ENCODE measurements around the gene THSD4. TPM values are rescaled to one million over a fixed set of nuclear protein-coding genes. Genes with fewer than 3 reads are reported as not detected.

Gene THSD4
- polyA plus RNA-seq, 1 donor (not counting 4 experiments of a cell fraction or from before 2014, with no cell fraction given), result 24.5 TPM

DNA sequence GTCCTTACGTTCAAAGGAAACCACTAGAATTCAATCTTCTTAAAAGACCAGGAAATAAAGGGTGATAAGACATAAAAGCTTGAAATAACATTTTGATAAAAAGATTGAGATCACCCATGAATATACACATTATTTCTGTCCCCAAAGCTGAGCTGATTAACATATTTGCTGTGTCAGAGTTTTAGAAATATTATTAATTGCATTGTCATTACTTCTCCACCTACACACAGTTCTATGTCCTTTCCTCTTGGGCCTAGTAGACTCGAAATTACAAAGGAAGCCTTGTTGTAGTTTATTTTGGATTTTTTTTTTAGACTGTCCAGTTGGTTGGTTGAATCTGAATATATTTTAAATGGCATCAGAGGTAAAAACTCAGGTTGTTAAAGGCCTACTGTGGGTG, 614.0 kb downstream of the THSD4 start:
- H3K9me1 ChIP-seq (ENCODE audit: control insufficient read depth, extremely low read depth, insufficient read depth, low read length), result no peaks in the 10 kb centered on the region
- TF ChIP-seq EZH2 (IDR thresholded peaks at IDR 0.05; ENCODE audit: low read length), result no peak
- TF ChIP-seq, protein P1, sequence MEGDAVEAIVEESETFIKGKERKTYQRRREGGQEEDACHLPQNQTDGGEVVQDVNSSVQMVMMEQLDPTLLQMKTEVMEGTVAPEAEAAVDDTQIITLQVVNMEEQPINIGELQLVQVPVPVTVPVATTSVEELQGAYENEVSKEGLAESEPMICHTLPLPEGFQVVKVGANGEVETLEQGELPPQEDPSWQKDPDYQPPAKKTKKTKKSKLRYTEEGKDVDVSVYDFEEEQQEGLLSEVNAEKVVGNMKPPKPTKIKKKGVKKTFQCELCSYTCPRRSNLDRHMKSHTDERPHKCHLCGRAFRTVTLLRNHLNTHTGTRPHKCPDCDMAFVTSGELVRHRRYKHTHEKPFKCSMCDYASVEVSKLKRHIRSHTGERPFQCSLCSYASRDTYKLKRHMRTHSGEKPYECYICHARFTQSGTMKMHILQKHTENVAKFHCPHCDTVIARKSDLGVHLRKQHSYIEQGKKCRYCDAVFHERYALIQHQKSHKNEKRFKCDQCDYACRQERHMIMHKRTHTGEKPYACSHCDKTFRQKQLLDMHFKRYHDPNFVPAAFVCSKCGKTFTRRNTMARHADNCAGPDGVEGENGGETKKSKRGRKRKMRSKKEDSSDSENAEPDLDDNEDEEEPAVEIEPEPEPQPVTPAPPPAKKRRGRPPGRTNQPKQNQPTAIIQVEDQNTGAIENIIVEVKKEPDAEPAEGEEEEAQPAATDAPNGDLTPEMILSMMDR (optimal IDR thresholded peaks at IDR 0.05 in 1 of 3, IDR thresholded peaks at IDR 0.05 in 1 of 3, conservative IDR thresholded peaks at IDR 0.05 in 1 of 3; ENCODE audit: extremely low read depth in 1 of 3, insufficient read depth in 2 of 3, low read length in 3 of 3), result no peak
- no peaks in the 10 kb centered on the region for H4K20me1 ChIP-seq (ENCODE audit: control insufficient read depth, extremely low read depth, insufficient read depth, low read length)
- no peaks in the 10 kb centered on the region for H3K27me3 ChIP-seq (ENCODE audit: control insufficient read depth, extremely low read depth, insufficient read depth, low read length)
- FAIRE-seq (no peak), DNase-seq (ENCODE audit: low read depth, low spot score) (no peak)
- H3K4me2 ChIP-seq (ENCODE audit: control insufficient read depth, extremely low read depth, insufficient read depth, low read depth, low read length), result no peak overlapping the region
- no peaks in the 10 kb centered on the region for H3K79me2 ChIP-seq (ENCODE audit: control insufficient read depth, insufficient read depth, low read length)
- no peaks in the 10 kb centered on the region for H3K9me3 ChIP-seq (ENCODE audit: control insufficient read depth, low read depth, low read length)
- H3K4me1 ChIP-seq (ENCODE audit: control insufficient read depth, extremely low read depth, insufficient read depth, low read length), result peaks cover 3% of the 10 kb centered on the region
- no peak overlapping the region for H3K27ac ChIP-seq (ENCODE audit: control insufficient read depth, insufficient read depth, low read length)
- H2AFZ ChIP-seq (ENCODE audit: control insufficient read depth, low read length), result no peak overlapping the region
- no peak overlapping the region for H3K4me3 ChIP-seq (ENCODE audit: control insufficient read depth in 2 of 3, extremely low read depth in 1 of 3, insufficient read depth in 2 of 3, low read depth in 1 of 3, low read length in 3 of 3)
- no peak overlapping the region for H3K9ac ChIP-seq (ENCODE audit: control insufficient read depth, extremely low read depth, insufficient read depth, low read length)
- dilution Hi-C loops (cut with MboI; ENCODE audit: extremely low pct_ligation_motif_present, low sequenced_read_pairs), result no loop called here
- peaks cover 10 to 17% of the 10 kb centered on the region in 2 experiments for H3K36me3 ChIP-seq (ENCODE audit: control insufficient read depth in 2 of 2, extremely low read depth in 1 of 2, insufficient read depth in 2 of 2, low read length in 2 of 2)

DNA sequence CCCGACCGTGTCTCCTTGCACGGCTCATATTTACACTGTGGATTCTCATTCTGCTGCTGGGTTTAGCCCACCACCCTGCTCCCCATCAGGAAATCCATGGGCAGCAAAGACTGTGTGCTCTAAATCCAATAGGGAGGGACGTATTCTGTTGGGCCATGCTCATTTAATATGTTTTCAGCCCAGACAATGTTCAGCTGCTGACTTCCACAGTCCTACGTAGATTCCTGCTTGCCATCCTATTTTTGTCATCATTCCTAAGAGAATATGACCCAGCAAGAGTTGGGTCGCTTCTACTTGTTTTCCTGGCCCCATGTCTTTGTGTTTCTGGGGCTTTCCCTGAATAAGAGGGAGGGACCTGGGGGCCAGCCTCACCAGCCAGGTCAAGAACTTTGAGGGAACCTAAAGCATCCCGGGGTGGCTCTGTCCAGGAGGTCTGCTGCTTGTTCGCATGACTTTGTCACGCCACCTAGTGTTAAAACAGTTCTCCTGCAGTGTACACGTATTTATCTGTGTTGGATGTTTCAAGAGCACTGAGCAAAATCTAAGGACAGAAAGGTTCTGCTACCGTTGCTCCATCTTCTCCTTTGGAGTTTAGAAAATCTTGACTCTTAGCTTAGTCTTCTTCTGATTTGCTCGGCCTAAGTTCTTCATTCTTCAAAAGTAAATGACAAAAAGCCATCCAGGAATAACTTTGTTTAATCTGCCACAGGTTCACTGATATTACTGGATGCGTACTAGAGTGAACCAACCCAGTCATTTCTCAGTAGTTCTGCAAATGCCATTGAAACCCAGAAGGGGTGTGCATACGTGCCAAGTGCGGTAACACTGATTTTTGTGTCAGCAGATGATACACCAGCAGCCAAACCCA, 615.2 kb downstream of the THSD4 start:
- Histone ChIP-seq H3K4me1 (ENCODE audit: control insufficient read depth, extremely low read depth, insufficient read depth, low read length) (no peaks in the 10 kb centered on the region), H3K27ac (ENCODE audit: control insufficient read depth, insufficient read depth, low read length) (no peak overlapping the region), H3K9me3 (ENCODE audit: control insufficient read depth, low read depth, low read length) (no peaks in the 10 kb centered on the region), H3K9me1 (ENCODE audit: control insufficient read depth, extremely low read depth, insufficient read depth, low read length) (no peaks in the 10 kb centered on the region), H3K36me3 (ENCODE audit: control insufficient read depth in 2 of 2, extremely low read depth in 1 of 2, insufficient read depth in 2 of 2, low read length in 2 of 2) (peaks cover 10 to 19% of the 10 kb centered on the region in 2 experiments), H4K20me1 (ENCODE audit: control insufficient read depth, extremely low read depth, insufficient read depth, low read length) (no peaks in the 10 kb centered on the region), H3K4me3 (ENCODE audit: control insufficient read depth in 2 of 3, extremely low read depth in 1 of 3, insufficient read depth in 2 of 3, low read depth in 1 of 3, low read length in 3 of 3) (no peak overlapping the region), H3K4me2 (ENCODE audit: control insufficient read depth, extremely low read depth, insufficient read depth, low read depth, low read length) (no peak overlapping the region), H3K27me3 (ENCODE audit: control insufficient read depth, extremely low read depth, insufficient read depth, low read length) (no peaks in the 10 kb centered on the region), H3K79me2 (ENCODE audit: control insufficient read depth, insufficient read depth, low read length) (no peaks in the 10 kb centered on the region), H3K9ac (ENCODE audit: control insufficient read depth, extremely low read depth, insufficient read depth, low read length) (no peak overlapping the region), H2AFZ (ENCODE audit: control insufficient read depth, low read length) (no peak overlapping the region)
- TF ChIP-seq EZH2 (IDR thresholded peaks at IDR 0.05; ENCODE audit: low read length), result no peak
- TF ChIP-seq, protein P1 (optimal IDR thresholded peaks at IDR 0.05 in 1 of 3, IDR thresholded peaks at IDR 0.05 in 1 of 3, conservative IDR thresholded peaks at IDR 0.05 in 1 of 3; ENCODE audit: extremely low read depth in 1 of 3, insufficient read depth in 2 of 3, low read length in 3 of 3), result peak; percentile 72 to 88 (median 87)
- DNase-seq (ENCODE audit: low read depth, low spot score) (peak; percentile 36), FAIRE-seq (peak; percentile 83)
- dilution Hi-C loops (cut with MboI; ENCODE audit: extremely low pct_ligation_motif_present, low sequenced_read_pairs), result no loop called here
